GM12878 (cell line): Measurements from ENCODE around the gene CXCL14. TPM values are rescaled to one million over a fixed set of nuclear protein-coding genes. Genes with fewer than 3 reads are reported as not detected.

Source experiments
- ATAC-seq: fragments of 200-7000 bp; cut with Tn5 transposase; 3 replicates; pipeline ENCODE4 v1.9.1; 2020; ENCODE audit warnings: mild to moderate bottlenecking, moderate library complexity
- BruUV-seq: library from RNA; stranded (reverse); fragments of 400-500 nt; replicated peaks from 2 replicates; lab custom pipeline; 2021; lab: Mats Ljungman, UMichigan
- CTCF ChIA-PET: fragments of 300-600 bp; sonication (Branson Sonifier 250); formaldehyde crosslinking; extraction: SDS; loops from one replicate; lab custom pipeline; 2021; ENCODE audit warnings: inconsistent platforms; lab: Yijun Ruan, JAX
- POLR2A ChIA-PET: fragments of 350-600 bp; formaldehyde crosslinking; extraction: SDS; loops from one replicate; lab custom pipeline; 2021; ENCODE audit warnings: inconsistent platforms; lab: Charles Lee
- RAD21 ChIA-PET: fragments of 300-600 bp; sonication (Branson Sonifier 250); formaldehyde crosslinking; loops from one replicate; lab custom pipeline; 2023; ENCODE audit warnings: antibody characterized with exemption; ENCODE audit not compliant: unreplicated experiment; lab: Charles Lee
- SMC1A ChIA-PET: fragments of 300-600 bp; sonication (Branson Sonifier 250); formaldehyde crosslinking; loops from one replicate; lab custom pipeline; 2023; ENCODE audit not compliant: unreplicated experiment, uncharacterized antibody; lab: Charles Lee
- DNase-seq: peaks from one replicate; pipeline ENCODE4 v3.0.0-alpha.2; 2011; ENCODE audit warnings: low read depth, low spot score
- FAIRE-seq: peaks from 3 replicates; lab custom pipeline; 2011; peaks lifted over from hg19 to GRCh38; lab: Jason Lieb, UNC
- H2AFZ ChIP-seq: 2 replicates; pipeline ENCODE4 v1.6.0; 2011; ENCODE audit warnings: low read depth, low read length, control low read depth; ENCODE audit not compliant: control insufficient read depth
- H3K27ac ChIP-seq: 2 replicates; pipeline ENCODE4 v1.5.1; 2011; ENCODE audit warnings: control low read depth; ENCODE audit not compliant: control insufficient read depth, insufficient read depth
- H3K27me3 ChIP-seq, 2 experiments: replicated peaks in 1 of 2; 2 replicates each; pipeline versions ENCODE4 v1.6.0 to v1.6.1; 2011; ENCODE audit warnings: low read length in 1 of 2; ENCODE audit not compliant: control insufficient read depth in 2 of 2, insufficient read depth in 2 of 2
- H3K36me3 ChIP-seq, 2 experiments: 2 replicates each; pipeline ENCODE4 v1.5.1; 2011; ENCODE audit warnings: low read length in 1 of 2; ENCODE audit not compliant: control insufficient read depth in 2 of 2, insufficient read depth in 2 of 2
- H3K4me1 ChIP-seq: 2 replicates; pipeline ENCODE4 v1.6.1; 2011; ENCODE audit warnings: mild to moderate bottlenecking, low read length, moderate library complexity, mixed read lengths; ENCODE audit not compliant: control insufficient read depth, insufficient read depth
- H3K4me2 ChIP-seq: 2 replicates; pipeline ENCODE4 v1.6.0; 2011; ENCODE audit warnings: control low read depth; ENCODE audit not compliant: control insufficient read depth, insufficient read depth
- H3K4me3 ChIP-seq: fragments of 200-600 bp; sonication (generic); 2 replicates; pipeline ENCODE4 v1.5.1; 2016
- H3K79me2 ChIP-seq: 2 replicates; pipeline ENCODE4 v1.6.0; 2011; ENCODE audit warnings: low read length; ENCODE audit not compliant: control insufficient read depth, insufficient read depth
- H3K9ac ChIP-seq: 2 replicates; pipeline ENCODE4 v1.8.0; 2011; ENCODE audit warnings: low read length, control low read depth, mixed read lengths; ENCODE audit not compliant: control insufficient read depth, insufficient read depth
- H3K9me3 ChIP-seq: replicated peaks from 3 replicates; pipeline ENCODE4 v1.5.1; 2011; ENCODE audit warnings: mild to moderate bottlenecking, low read length; ENCODE audit not compliant: control insufficient read depth, insufficient read depth
- H4K20me1 ChIP-seq: 2 replicates; pipeline ENCODE4 v1.6.0; 2011; ENCODE audit not compliant: control insufficient read depth, insufficient read depth
- CEBPZ ChIP-seq: fragments of 150-350 bp; IDR thresholded peaks from 2 replicates; pipeline ENCODE4 v1.6.1; 2016; ENCODE audit warnings: low read depth, low read length
- ESRRA ChIP-seq: IDR thresholded peaks from 2 replicates; pipeline ENCODE4 v1.6.1; 2012; ENCODE audit warnings: mild to moderate bottlenecking, low read length, improper control_type of control experiment
- HDGF ChIP-seq: fragments of 450-650 bp; IDR thresholded peaks from 2 replicates; pipeline ENCODE4 v1.6.1; 2016; ENCODE audit warnings: antibody characterized with exemption
- HSF1 ChIP-seq: fragments of 150-350 bp; IDR thresholded peaks from 2 replicates; pipeline ENCODE4 v1.6.1; 2014; ENCODE audit warnings: mild to moderate bottlenecking, low read depth, low read length
- JUNB ChIP-seq: IDR thresholded peaks from 2 replicates; pipeline ENCODE4 v1.6.1; 2016; ENCODE audit warnings: antibody characterized with exemption, mild to moderate bottlenecking
- KAT2A ChIP-seq: conservative IDR thresholded peaks from 2 replicates; pipeline ENCODE4 v1.6.1; 2011; ENCODE audit warnings: low read depth, low read length; ENCODE audit not compliant: control insufficient read depth
- MAX ChIP-seq: IDR thresholded peaks from 2 replicates; pipeline ENCODE4 v1.6.1; 2012; ENCODE audit warnings: low read depth, low read length, improper control_type of control experiment
- MLLT1 ChIP-seq: fragments of 450-650 bp; IDR thresholded peaks from 2 replicates; pipeline ENCODE4 v1.6.1; 2016; ENCODE audit warnings: mild to moderate bottlenecking
- NFYA ChIP-seq: IDR thresholded peaks from 2 replicates; pipeline ENCODE4 v1.6.1; 2011; ENCODE audit warnings: low read depth, mild to moderate bottlenecking, low read length, improper control_type of control experiment, borderline replicate concordance
- POU2F2 ChIP-seq: IDR thresholded peaks from 3 replicates; pipeline ENCODE4 v1.6.1; 2011; ENCODE audit warnings: low read depth, mild to moderate bottlenecking, low read length, borderline replicate concordance
- RAD51 ChIP-seq: fragments of 450-650 bp; IDR thresholded peaks from 2 replicates; pipeline ENCODE4 v1.6.1; 2016; ENCODE audit warnings: moderate library complexity, mild to moderate bottlenecking, inconsistent platforms
- REST ChIP-seq: IDR thresholded peaks from 2 replicates; pipeline ENCODE4 v1.6.1; 2012; ENCODE audit warnings: mild to moderate bottlenecking, low read depth, low read length
- STAT3 ChIP-seq: IDR thresholded peaks from 2 replicates; pipeline ENCODE4 v1.6.1; 2011; ENCODE audit warnings: low read depth, low read length, improper control_type of control experiment
- SUZ12 ChIP-seq: fragments of 200-600 bp; sonication (generic); IDR thresholded peaks from one replicate; pipeline ENCODE4 v1.6.1; 2018; ENCODE audit warnings: antibody characterized with exemption, mild to moderate bottlenecking; ENCODE audit not compliant: unreplicated experiment
- WGBS: methylation state at CpG from one replicate; pipeline ENCODE4 v1.1.6; 2016; ENCODE audit warnings: low lambda C conversion rate; ENCODE audit not compliant: insufficient replicate concordance, insufficient coverage; ENCODE audit errors: missing lambda C conversion rate; 5-methylcytosine and 5-hydroxymethylcytosine counted together
- in situ Hi-C: fragments of 300-500 bp; cut with MboI; formaldehyde crosslinking; loops from 9 replicates; pipeline ENCODE4 v1.14.3; 2018; ENCODE audit warnings: mixed read lengths
- intact Hi-C: fragments of 100-400 bp; cut with micrococcal nuclease; formaldehyde crosslinking; loops from one replicate; pipeline ENCODE4 v1.14.2; 2022; ENCODE audit not compliant: unreplicated experiment
- polyA plus RNA-seq, 11 experiments: library from polyadenylated mRNA; depleted of rRNA in 4 of 11; unstranded in 6 of 11; stranded (reverse) in 5 of 11; fragments of >200 nt; fragmentation: Nextera tagmentation in 4 of 11; fragmentation: Illumina TruSeq in 1 of 11; extraction: Ambion mirVana in 4 of 11; extraction: Trizol in 1 of 11; gene quantifications; 1 replicate in 1 of 11; 2 replicates in 10 of 11; pipeline versions ENCODE4 v1.2.1 to v1.2.3, GENCODE V29; 2011 to 2016; ENCODE audit warnings: inconsistent platforms in 2 of 11, missing spikeins in 2 of 11, low read depth in 1 of 11
- total RNA-seq, 4 experiments: library from RNA; depleted of rRNA in 3 of 4; stranded (reverse); fragments of >200 nt in 3 of 4; fragmentation: Illumina TruSeq in 1 of 4; extraction: Trizol in 1 of 4; gene quantifications; 2 replicates each; pipeline versions ENCODE4 v1.2.1 to v1.2.3, GENCODE V29; 2013 to 2021

The CXCL14 gene
- total and polyA plus RNA-seq, 10 of the 15 experiments (the other 5 are each of a cell fraction or from before 2014, with no cell fraction given): 0.05 TPM; not detected in 9

- 8% methylated on average over 7 of the region's 7 CpGs for WGBS
- H3K36me3 ChIP-seq: no peaks in the 10 kb centered on the region
- no peaks in the 10 kb centered on the region for H3K27me3 ChIP-seq
- SMC1A ChIA-PET: no interaction called here
- no peak overlapping the region for H3K4me2 ChIP-seq
- RAD21 ChIA-PET: no interaction called here
- intact Hi-C loops: no loop called here
- no peak for DNase-seq
- CTCF ChIA-PET: no interaction called here
- H3K79me2 ChIP-seq: no peaks in the 10 kb centered on the region
- H3K9me3 ChIP-seq: no peaks in the 10 kb centered on the region
- no peak overlapping the region for H3K9ac ChIP-seq
- no peak for FAIRE-seq
- H4K20me1 ChIP-seq: no peaks in the 10 kb centered on the region
- no peaks in the 10 kb centered on the region for H3K4me1 ChIP-seq
- in situ Hi-C loops: no loop called here
- no peak for ATAC-seq
- H3K27ac ChIP-seq: no peak overlapping the region
- H2AFZ ChIP-seq: no peak overlapping the region
- POLR2A ChIA-PET: no interaction called here
- no TSS peak for BruUV-seq
- no peak overlapping the region for H3K4me3 ChIP-seq
- TF ChIP-seq POU2F2 (no peak), ESRRA (no peak), HDGF (no peak), HSF1 (no peak), KAT2A (no peak), STAT3 (no peak), REST (no peak), NFYA (no peak), MLLT1 (no peak), CEBPZ (no peak), RAD51 (no peak), JUNB (no peak), MAX (no peak), SUZ12 (no peak)
Observed at GRCh38 chr5:135604056-135604455, 25.3 kb upstream of the CXCL14 start.
